Osteoblast (primary cell): ENCODE results near the gene ME3. TPM values are rescaled to one million over a fixed set of nuclear protein-coding genes. Genes with fewer than 3 reads are reported as not detected.

Experiments used
- DNase-seq: peaks from one replicate; pipeline ENCODE4 v3.0.0; 2011; ENCODE audit warnings: low spot score, mixed read lengths; ENCODE audit not compliant: insufficient read length; ENCODE audit errors: missing footprints
- H2AFZ ChIP-seq: 2 replicates; pipeline ENCODE4 v1.6.0; 2011; ENCODE audit warnings: mild to moderate bottlenecking, low read length
- H3K27ac ChIP-seq: 2 replicates; pipeline ENCODE4 v1.5.1; 2011; ENCODE audit warnings: mild to moderate bottlenecking, low read depth, low read length, moderate library complexity
- H3K27me3 ChIP-seq: 2 replicates; pipeline ENCODE4 v1.6.0; 2012; ENCODE audit warnings: mild to moderate bottlenecking, control low read depth, inconsistent platforms, low read length, moderate library complexity; ENCODE audit not compliant: insufficient read depth
- H3K36me3 ChIP-seq: 2 replicates; pipeline ENCODE4 v1.5.1; 2011; ENCODE audit warnings: mild to moderate bottlenecking, low read length, control low read depth, moderate library complexity; ENCODE audit not compliant: insufficient read depth
- H3K4me1 ChIP-seq: 2 replicates; pipeline ENCODE4 v1.5.1; 2011; ENCODE audit warnings: mild to moderate bottlenecking, low read length, control low read depth, moderate library complexity; ENCODE audit not compliant: insufficient read depth
- H3K4me2 ChIP-seq: 2 replicates; pipeline ENCODE4 v1.6.0; 2011; ENCODE audit warnings: mild to moderate bottlenecking, low read length; ENCODE audit not compliant: insufficient read depth
- H3K4me3 ChIP-seq: fragments of 200-600 bp; sonication (generic); 3 replicates; pipeline ENCODE4 v1.5.1; 2012; ENCODE audit warnings: mild to moderate bottlenecking, low read length, inconsistent platforms; ENCODE audit not compliant: insufficient read depth
- H3K79me2 ChIP-seq: 2 replicates; pipeline ENCODE4 v1.6.0; 2012; ENCODE audit warnings: mild to moderate bottlenecking, low read length, control low read depth, inconsistent platforms; ENCODE audit not compliant: insufficient read depth
- H3K9me3 ChIP-seq: 2 replicates; pipeline ENCODE4 v1.5.1; 2011; ENCODE audit warnings: low read depth, low read length, control low read depth
- H4K20me1 ChIP-seq: 2 replicates; pipeline ENCODE4 v1.6.0; 2012; ENCODE audit warnings: mild to moderate bottlenecking, low read length, control low read depth; ENCODE audit not compliant: insufficient read depth
- CTCF ChIP-seq: IDR thresholded peaks from 2 replicates; pipeline ENCODE4 v1.5.1; 2011; ENCODE audit warnings: mild to moderate bottlenecking, low read depth, low read length, moderate library complexity; ENCODE audit errors: extremely low read depth
- total RNA-seq: library from RNA; depleted of rRNA; stranded (reverse); fragments of >200 nt; gene quantifications from 2 replicates; pipeline ENCODE4 v1.2.3, GENCODE V29; 2012

ME3 gene
- total RNA-seq, 1 donor, result 70.9 TPM

GRCh38 chr11:86517557-86517956 lies 154.9 kb downstream of the ME3 start:
- H2AFZ ChIP-seq, result no peak overlapping the region
- H3K79me2 ChIP-seq, result no peaks in the 10 kb centered on the region
- no peak for DNase-seq
- TF ChIP-seq CTCF, result no peak
- no peak overlapping the region for H3K4me2 ChIP-seq
- H3K27ac ChIP-seq, result no peak overlapping the region
- H3K4me3 ChIP-seq, result no peak overlapping the region
- H3K27me3 ChIP-seq, result no peaks in the 10 kb centered on the region
- no peaks in the 10 kb centered on the region for H4K20me1 ChIP-seq
- no peaks in the 10 kb centered on the region for H3K36me3 ChIP-seq
- peaks cover 37% of the 10 kb centered on the region for H3K4me1 ChIP-seq
- no peaks in the 10 kb centered on the region for H3K9me3 ChIP-seq

- TF ChIP-seq CTCF, result no peak
- no peak overlapping the region for H2AFZ ChIP-seq
- DNase-seq, result peak; percentile 93
- peaks cover 49% of the 10 kb centered on the region for H3K4me1 ChIP-seq
- H3K4me2 ChIP-seq, result peak overlapping the region; percentile 42
- H3K79me2 ChIP-seq, result no peaks in the 10 kb centered on the region
- peak overlapping the region; percentile 61 for H3K27ac ChIP-seq
- no peak overlapping the region for H3K4me3 ChIP-seq
- no peaks in the 10 kb centered on the region for H3K27me3 ChIP-seq
- no peaks in the 10 kb centered on the region for H3K9me3 ChIP-seq
- H3K36me3 ChIP-seq, result no peaks in the 10 kb centered on the region
- H4K20me1 ChIP-seq, result no peaks in the 10 kb centered on the region
Measured at GRCh38 chr11:86515297-86516094, 156.9 kb downstream of the ME3 start.

GRCh38 chr11:86514453-86514852 lies 158.0 kb downstream of the ME3 start:
- H3K79me2 ChIP-seq, result no peaks in the 10 kb centered on the region
- no peaks in the 10 kb centered on the region for H3K9me3 ChIP-seq
- H2AFZ ChIP-seq, result no peak overlapping the region
- no peak for DNase-seq
- H3K27ac ChIP-seq, result no peak overlapping the region
- H4K20me1 ChIP-seq, result no peaks in the 10 kb centered on the region
- no peaks in the 10 kb centered on the region for H3K36me3 ChIP-seq
- peaks cover 51% of the 10 kb centered on the region for H3K4me1 ChIP-seq
- TF ChIP-seq CTCF, result no peak
- H3K27me3 ChIP-seq, result no peaks in the 10 kb centered on the region
- H3K4me2 ChIP-seq, result no peak overlapping the region
- no peak overlapping the region for H3K4me3 ChIP-seq

GRCh38 chr11:86513746-86514373 lies 158.6 kb downstream of the ME3 start:
- Histone ChIP-seq H3K36me3 (no peaks in the 10 kb centered on the region), H3K79me2 (no peaks in the 10 kb centered on the region), H3K4me2 (no peak overlapping the region), H3K4me1 (peaks cover 51% of the 10 kb centered on the region), H4K20me1 (no peaks in the 10 kb centered on the region), H2AFZ (no peak overlapping the region), H3K4me3 (no peak overlapping the region), H3K27me3 (no peaks in the 10 kb centered on the region), H3K27ac (no peak overlapping the region), H3K9me3 (no peaks in the 10 kb centered on the region)
- no peak for TF ChIP-seq CTCF
- DNase-seq, result no peak
